SIG-M5 treated with dmso at 0.1 percent for 504 hours (cell line): ENCODE results near the gene PLXND1.

Source experiments
- DNase-seq: peaks from one replicate; lab custom pipeline; 2025; ENCODE audit not compliant: unreplicated experiment; lab: John Stamatoyannopoulos, UW

Gene PLXND1

GRCh38 chr3:129567176-129567705 lies 39.2 kb downstream of the PLXND1 start:
- no peak for DNase-seq

- DNase-seq = no peak
These were observed 40.6 kb downstream of the PLXND1 start for GRCh38 chr3:129565902-129566301.

GRCh38 chr3:129564981-129565644 lies 41.4 kb downstream of the PLXND1 start:
- DNase-seq = no peak

- no peak for DNase-seq
These were observed 42.5 kb downstream of the PLXND1 start for GRCh38 chr3:129563850-129564535.

- DNase-seq = no peak
These were observed 43.1 kb downstream of the PLXND1 start for GRCh38 chr3:129563332-129563731.

- DNase-seq = no peak
These were observed 43.7 kb downstream of the PLXND1 start for GRCh38 chr3:129562803-129563202.

- DNase-seq = no peak
These were observed 44.7 kb downstream of the PLXND1 start for GRCh38 chr3:129561619-129562248.

GRCh38 chr3:129560911-129561594 lies 45.4 kb downstream of the PLXND1 start:
- DNase-seq = no peak

- DNase-seq = no peak
These were observed 46.1 kb downstream of the PLXND1 start for GRCh38 chr3:129560269-129560787.

- DNase-seq = no peak
These were observed 46.9 kb downstream of the PLXND1 start for GRCh38 chr3:129559565-129560079.

- no peak for DNase-seq
These were observed 47.5 kb downstream of the PLXND1 start for GRCh38 chr3:129558772-129559564.

- DNase-seq = no peak
These were observed 48.2 kb downstream of the PLXND1 start for GRCh38 chr3:129558081-129558771.

- DNase-seq = no peak
These were observed 49.0 kb downstream of the PLXND1 start for GRCh38 chr3:129557548-129557894.

- no peak for DNase-seq
These were observed 49.5 kb downstream of the PLXND1 start for GRCh38 chr3:129556890-129557547.

- DNase-seq = no peak
These were observed 50.1 kb downstream of the PLXND1 start for GRCh38 chr3:129556358-129556695.

- no peak for DNase-seq
These were observed 50.7 kb downstream of the PLXND1 start for GRCh38 chr3:129555616-129556357.

- no peak for DNase-seq
These were observed 51.3 kb downstream of the PLXND1 start for GRCh38 chr3:129555153-129555550.

GRCh38 chr3:129554356-129555152 lies 51.9 kb downstream of the PLXND1 start:
- no peak for DNase-seq
